ENCODE measurements around the gene GLIS1.

The GLIS1 gene

DNA sequence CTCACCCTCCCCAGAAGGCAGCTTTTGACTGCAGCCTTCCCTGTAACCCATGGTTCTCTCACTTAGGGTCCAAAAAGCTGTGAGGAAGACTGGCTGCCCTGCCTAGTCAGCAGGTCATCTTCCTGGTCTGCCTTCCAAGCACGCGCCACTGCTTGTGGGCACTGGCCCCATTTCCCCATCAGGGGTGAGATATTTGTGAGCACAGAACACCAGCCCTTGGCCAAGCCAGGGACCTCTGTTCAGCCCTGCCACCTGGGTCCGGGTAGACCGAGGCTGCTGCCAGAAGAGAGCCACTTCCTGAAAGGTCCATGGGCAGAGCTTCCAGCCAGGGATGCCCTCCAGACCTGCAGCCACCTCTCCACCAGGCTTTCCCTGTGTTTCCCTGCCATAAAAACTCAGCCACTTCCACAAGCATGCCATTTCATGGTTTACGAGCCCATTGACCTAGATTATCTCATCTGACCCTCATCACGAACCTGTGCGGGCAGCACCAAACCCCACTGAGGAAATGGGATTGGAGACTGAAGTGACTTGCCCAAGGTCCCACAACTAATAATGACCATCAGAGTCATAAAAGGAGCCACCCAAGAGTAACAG, 40.5 kb downstream of the GLIS1 start:
- Histone ChIP-seq H3K36me3 (ENCODE audit: insufficient read depth, low read length) (no peaks in the 10 kb centered on the region), H3K79me2 (ENCODE audit: insufficient read depth, low read length) (no peaks in the 10 kb centered on the region), H3K27me3 (ENCODE audit: insufficient read depth, low read length, poor library complexity) (peaks cover 10% of the 10 kb centered on the region), H3K4me3 (ENCODE audit: low read depth in 1 of 2, low read length in 2 of 2) (no peak overlapping the region), H2AFZ (ENCODE audit: low read depth, low read length) (no peak overlapping the region), H3K9ac (ENCODE audit: low read depth, low read length) (no peak overlapping the region), H3K27ac (ENCODE audit: low read length) (no peak overlapping the region), H3K4me2 (ENCODE audit: insufficient read depth, low read length) (no peak overlapping the region), H3K9me3 (ENCODE audit: insufficient read depth, low read length, severe bottlenecking) (no peaks in the 10 kb centered on the region), H4K20me1 (ENCODE audit: insufficient read depth, low read length) (no peaks in the 10 kb centered on the region), H3K4me1 (ENCODE audit: insufficient read depth, low read length) (no peaks in the 10 kb centered on the region)
- TF ChIP-seq, protein P1, sequence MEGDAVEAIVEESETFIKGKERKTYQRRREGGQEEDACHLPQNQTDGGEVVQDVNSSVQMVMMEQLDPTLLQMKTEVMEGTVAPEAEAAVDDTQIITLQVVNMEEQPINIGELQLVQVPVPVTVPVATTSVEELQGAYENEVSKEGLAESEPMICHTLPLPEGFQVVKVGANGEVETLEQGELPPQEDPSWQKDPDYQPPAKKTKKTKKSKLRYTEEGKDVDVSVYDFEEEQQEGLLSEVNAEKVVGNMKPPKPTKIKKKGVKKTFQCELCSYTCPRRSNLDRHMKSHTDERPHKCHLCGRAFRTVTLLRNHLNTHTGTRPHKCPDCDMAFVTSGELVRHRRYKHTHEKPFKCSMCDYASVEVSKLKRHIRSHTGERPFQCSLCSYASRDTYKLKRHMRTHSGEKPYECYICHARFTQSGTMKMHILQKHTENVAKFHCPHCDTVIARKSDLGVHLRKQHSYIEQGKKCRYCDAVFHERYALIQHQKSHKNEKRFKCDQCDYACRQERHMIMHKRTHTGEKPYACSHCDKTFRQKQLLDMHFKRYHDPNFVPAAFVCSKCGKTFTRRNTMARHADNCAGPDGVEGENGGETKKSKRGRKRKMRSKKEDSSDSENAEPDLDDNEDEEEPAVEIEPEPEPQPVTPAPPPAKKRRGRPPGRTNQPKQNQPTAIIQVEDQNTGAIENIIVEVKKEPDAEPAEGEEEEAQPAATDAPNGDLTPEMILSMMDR (IDR thresholded peaks at IDR 0.05; ENCODE audit: borderline replicate concordance, extremely low read depth, low read length, poor library complexity, severe bottlenecking): no peak
- no peak for TF ChIP-seq EZH2 (IDR thresholded peaks at IDR 0.05; ENCODE audit: borderline replicate concordance, low read depth, low read length, severe bottlenecking)
- DNase-seq (no peak), ATAC-seq (ENCODE audit: insufficient read depth, low read depth) (no peak)

DNA sequence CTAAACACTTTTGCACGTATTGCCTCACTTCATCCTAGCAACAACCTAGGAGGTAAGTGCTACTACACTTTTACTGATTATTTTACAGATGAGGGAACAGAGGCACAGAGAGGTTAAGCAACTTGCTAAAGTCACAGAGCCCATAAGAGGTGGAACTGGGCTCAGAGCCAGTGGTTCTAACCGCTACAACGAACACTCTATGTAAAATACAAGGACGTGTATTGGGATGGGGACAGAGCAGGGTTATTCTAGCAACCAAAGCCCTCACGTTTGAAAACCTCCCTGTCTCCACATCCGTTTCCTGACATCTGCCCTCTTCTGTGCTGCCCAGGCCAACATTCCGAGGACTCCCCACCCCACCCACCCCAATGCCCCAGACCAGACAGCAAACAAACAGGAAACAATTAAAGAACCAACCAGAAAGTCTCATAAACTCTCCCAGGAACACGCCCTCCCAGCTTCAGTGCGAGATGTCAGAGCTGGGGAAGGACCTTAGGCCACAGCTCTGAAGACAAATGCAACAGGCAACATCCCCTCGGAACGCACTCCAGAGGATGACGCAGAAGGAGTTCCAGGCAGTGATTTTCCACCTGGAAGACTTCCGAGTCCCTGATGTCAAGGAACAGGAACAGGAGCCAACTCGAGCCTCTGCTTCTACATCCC, 41.1 kb downstream of the GLIS1 start:
- Histone ChIP-seq H3K9me3 (ENCODE audit: insufficient read depth, low read length, severe bottlenecking) (no peaks in the 10 kb centered on the region), H3K27ac (ENCODE audit: low read length) (no peak overlapping the region), H3K79me2 (ENCODE audit: insufficient read depth, low read length) (no peaks in the 10 kb centered on the region), H3K4me2 (ENCODE audit: insufficient read depth, low read length) (no peak overlapping the region), H3K4me1 (ENCODE audit: insufficient read depth, low read length) (no peaks in the 10 kb centered on the region), H4K20me1 (ENCODE audit: insufficient read depth, low read length) (no peaks in the 10 kb centered on the region), H3K27me3 (ENCODE audit: insufficient read depth, low read length, poor library complexity) (peaks cover 10% of the 10 kb centered on the region), H3K4me3 (ENCODE audit: low read depth in 1 of 2, low read length in 2 of 2) (no peak overlapping the region), H3K36me3 (ENCODE audit: insufficient read depth, low read length) (no peaks in the 10 kb centered on the region), H2AFZ (ENCODE audit: low read depth, low read length) (no peak overlapping the region), H3K9ac (ENCODE audit: low read depth, low read length) (no peak overlapping the region)
- TF ChIP-seq EZH2 (IDR thresholded peaks at IDR 0.05; ENCODE audit: borderline replicate concordance, low read depth, low read length, severe bottlenecking): no peak
- TF ChIP-seq, protein P1 (IDR thresholded peaks at IDR 0.05; ENCODE audit: borderline replicate concordance, extremely low read depth, low read length, poor library complexity, severe bottlenecking): no peak
- DNase-seq: no peak
- no peak for ATAC-seq (ENCODE audit: insufficient read depth, low read depth)

DNA sequence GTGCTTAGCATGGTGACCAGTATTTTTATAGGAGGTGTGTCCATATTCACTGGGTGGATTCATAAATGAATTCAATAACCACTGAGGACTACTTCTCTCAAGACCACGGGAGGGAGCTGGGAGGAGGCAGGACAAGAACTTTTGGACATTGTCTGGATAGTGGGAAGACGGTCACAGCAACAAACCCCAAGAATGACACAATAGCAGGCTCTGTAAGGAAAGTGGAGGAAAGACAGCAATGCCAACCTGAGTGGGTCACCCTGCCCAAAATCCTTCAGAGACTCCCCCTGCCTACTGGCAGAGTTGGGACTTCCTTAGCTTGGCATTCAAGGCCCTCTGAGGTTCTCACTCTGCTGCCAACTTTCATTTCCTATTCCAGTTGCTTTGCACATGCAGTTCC, 42.0 kb downstream of the GLIS1 start:
- no peaks in the 10 kb centered on the region for H3K36me3 ChIP-seq (ENCODE audit: insufficient read depth, low read length)
- H3K9ac ChIP-seq (ENCODE audit: low read depth, low read length): no peak overlapping the region
- H4K20me1 ChIP-seq (ENCODE audit: insufficient read depth, low read length): no peaks in the 10 kb centered on the region
- ATAC-seq (ENCODE audit: insufficient read depth, low read depth) (no peak), DNase-seq (no peak)
- TF ChIP-seq EZH2 (IDR thresholded peaks at IDR 0.05; ENCODE audit: borderline replicate concordance, low read depth, low read length, severe bottlenecking): no peak
- TF ChIP-seq, protein P1 (IDR thresholded peaks at IDR 0.05; ENCODE audit: borderline replicate concordance, extremely low read depth, low read length, poor library complexity, severe bottlenecking): no peak
- H3K9me3 ChIP-seq (ENCODE audit: insufficient read depth, low read length, severe bottlenecking): no peaks in the 10 kb centered on the region
- no peaks in the 10 kb centered on the region for H3K4me1 ChIP-seq (ENCODE audit: insufficient read depth, low read length)
- no peaks in the 10 kb centered on the region for H3K79me2 ChIP-seq (ENCODE audit: insufficient read depth, low read length)
- H3K27me3 ChIP-seq (ENCODE audit: insufficient read depth, low read length, poor library complexity): peaks cover 4% of the 10 kb centered on the region
- no peak overlapping the region for H3K4me3 ChIP-seq (ENCODE audit: low read depth in 1 of 2, low read length in 2 of 2)
- no peak overlapping the region for H3K4me2 ChIP-seq (ENCODE audit: insufficient read depth, low read length)
- H2AFZ ChIP-seq (ENCODE audit: low read depth, low read length): no peak overlapping the region
- H3K27ac ChIP-seq (ENCODE audit: low read length): no peak overlapping the region

Data from DND-41 (cell line).